Effector memory CD4-positive, alpha-beta T cell (primary cell): ENCODE data around the gene ACOXL.
"Not testable (repeated sequence)": the region's sequence is repeated elsewhere in the genome, so short reads cannot be mapped to it uniquely, and the experiment has no call there.

Experiments
- DNase-seq, 3 donors: peaks; one replicate each; pipeline ENCODE4 v3.0.0-alpha.2; 2020
- H3K27ac ChIP-seq: 2 replicates; pipeline ENCODE4 v1.7.0; 2013; ENCODE audit warnings: mild to moderate bottlenecking, low read length, moderate library complexity; ENCODE audit not compliant: insufficient read depth, poor library complexity, severe bottlenecking
- H3K27me3 ChIP-seq: replicated peaks from 2 replicates; pipeline ENCODE4 v1.7.0; 2013; ENCODE audit warnings: mild to moderate bottlenecking, low read length; ENCODE audit not compliant: insufficient read depth, control insufficient read depth, poor library complexity, severe bottlenecking
- H3K36me3 ChIP-seq: 2 replicates; pipeline ENCODE4 v1.7.0; 2013; ENCODE audit warnings: mild to moderate bottlenecking, low read length, moderate library complexity; ENCODE audit not compliant: control insufficient read depth, insufficient read depth
- H3K4me1 ChIP-seq: 2 replicates; pipeline ENCODE4 v1.7.0; 2013; ENCODE audit warnings: low read length, mild to moderate bottlenecking; ENCODE audit not compliant: control insufficient read depth, insufficient read depth, poor library complexity, severe bottlenecking
- H3K4me3 ChIP-seq: 2 replicates; pipeline ENCODE4 v1.7.0; 2013; ENCODE audit warnings: low read length, low read depth, mild to moderate bottlenecking; ENCODE audit not compliant: insufficient read depth, poor library complexity, severe bottlenecking
- H3K9me3 ChIP-seq: 2 replicates; pipeline ENCODE4 v1.7.0; 2013; ENCODE audit warnings: mild to moderate bottlenecking, low read length, moderate library complexity; ENCODE audit not compliant: control insufficient read depth

Gene ACOXL

GRCh38 chr2:110852541-110853263 lies 120.3 kb downstream of the ACOXL start:
- H3K4me1 ChIP-seq = peaks cover 15% of the 10 kb centered on the region
- H3K4me3 ChIP-seq = no peak overlapping the region
- H3K36me3 ChIP-seq = no peaks in the 10 kb centered on the region
- peak; percentile 35 to 58 (median 36) for DNase-seq
- H3K27me3 ChIP-seq = no peaks in the 10 kb centered on the region
- H3K27ac ChIP-seq = peak overlapping the region; percentile 55
- H3K9me3 ChIP-seq = no peaks in the 10 kb centered on the region

DNA sequence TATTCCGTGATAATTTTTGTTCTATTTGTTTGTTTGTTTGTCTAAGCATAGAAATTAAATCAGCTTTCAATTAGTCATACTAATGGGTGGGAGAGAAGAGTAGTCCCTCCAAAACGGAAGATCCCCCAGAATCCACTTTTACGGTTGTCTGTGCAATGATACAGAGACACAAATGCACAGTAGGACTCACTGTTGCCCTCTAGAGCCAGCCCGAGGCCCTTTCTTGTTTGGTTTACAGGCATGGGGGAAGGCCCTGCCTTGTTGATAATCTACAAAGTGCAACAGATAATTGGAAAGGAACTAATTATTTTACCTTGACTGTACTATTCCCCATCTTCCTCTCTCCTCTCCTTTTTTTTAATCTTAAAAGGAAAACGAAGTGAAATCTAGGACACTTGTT lies 121.1 kb downstream of the ACOXL start:
- Histone ChIP-seq H3K27me3 (no peaks in the 10 kb centered on the region), H3K36me3 (no peaks in the 10 kb centered on the region), H3K4me1 (peaks cover 15% of the 10 kb centered on the region), H3K4me3 (no peak overlapping the region), H3K9me3 (no peaks in the 10 kb centered on the region), H3K27ac (no peak overlapping the region)
- peak in 1 of 3 donors; percentile 39 for DNase-seq

DNA sequence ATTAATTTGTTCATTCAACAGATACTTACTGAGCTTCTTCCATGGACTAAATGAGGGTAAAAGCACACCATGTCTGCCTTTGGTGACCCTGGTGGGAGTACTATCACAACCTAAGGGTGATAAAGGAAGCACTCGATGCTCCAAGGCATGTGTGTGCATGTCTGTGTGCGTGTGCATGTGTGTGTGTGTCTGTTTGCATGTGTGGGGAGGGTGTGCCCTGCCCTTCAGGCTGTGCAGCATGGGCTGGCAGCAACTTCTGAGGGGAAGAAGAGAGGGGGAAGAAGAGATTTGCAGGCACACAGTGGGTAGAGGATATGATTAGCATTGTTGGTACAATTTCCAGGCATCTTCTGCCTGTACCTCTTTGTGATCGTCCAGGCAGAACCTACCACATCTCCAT lies 121.6 kb downstream of the ACOXL start:
- peaks cover 20% of the 10 kb centered on the region for H3K4me1 ChIP-seq

GRCh38 chr2:110854355-110855081 lies 122.1 kb downstream of the ACOXL start:
- no peak for DNase-seq
- Histone ChIP-seq H3K27me3 (no peaks in the 10 kb centered on the region), H3K36me3 (no peaks in the 10 kb centered on the region), H3K27ac (no peak overlapping the region), H3K4me1 (peaks cover 25% of the 10 kb centered on the region), H3K9me3 (no peaks in the 10 kb centered on the region), H3K4me3 (no peak overlapping the region)

More for the DNA sequence above, 121.6 kb downstream of the ACOXL start:
- Histone ChIP-seq H3K36me3 (no peaks in the 10 kb centered on the region), H3K27me3 (no peaks in the 10 kb centered on the region), H3K4me3 (no peak overlapping the region), H3K9me3 (no peaks in the 10 kb centered on the region), H3K27ac (no peak overlapping the region)
- no peak for DNase-seq

- not testable (repeated sequence) for H3K27ac ChIP-seq, H3K4me3 ChIP-seq, H3K36me3 ChIP-seq, H3K27me3 ChIP-seq, H3K9me3 ChIP-seq, DNase-seq
- H3K4me1 ChIP-seq = peaks cover 35% of the 10 kb centered on the region
Measured at GRCh38 chr2:110855841-110856240, 123.5 kb downstream of the ACOXL start.

- H3K36me3 ChIP-seq = no peaks in the 10 kb centered on the region
- H3K9me3 ChIP-seq = no peaks in the 10 kb centered on the region
- H3K4me3 ChIP-seq = no peak overlapping the region
- H3K27me3 ChIP-seq = no peaks in the 10 kb centered on the region
- peak overlapping the region; percentile 52 for H3K27ac ChIP-seq
- peak; percentile 48 to 59 (median 49) for DNase-seq
- peaks cover 20% of the 10 kb centered on the region for H3K4me1 ChIP-seq
Measured at GRCh38 chr2:110858135-110858725, 125.9 kb downstream of the ACOXL start.

DNA sequence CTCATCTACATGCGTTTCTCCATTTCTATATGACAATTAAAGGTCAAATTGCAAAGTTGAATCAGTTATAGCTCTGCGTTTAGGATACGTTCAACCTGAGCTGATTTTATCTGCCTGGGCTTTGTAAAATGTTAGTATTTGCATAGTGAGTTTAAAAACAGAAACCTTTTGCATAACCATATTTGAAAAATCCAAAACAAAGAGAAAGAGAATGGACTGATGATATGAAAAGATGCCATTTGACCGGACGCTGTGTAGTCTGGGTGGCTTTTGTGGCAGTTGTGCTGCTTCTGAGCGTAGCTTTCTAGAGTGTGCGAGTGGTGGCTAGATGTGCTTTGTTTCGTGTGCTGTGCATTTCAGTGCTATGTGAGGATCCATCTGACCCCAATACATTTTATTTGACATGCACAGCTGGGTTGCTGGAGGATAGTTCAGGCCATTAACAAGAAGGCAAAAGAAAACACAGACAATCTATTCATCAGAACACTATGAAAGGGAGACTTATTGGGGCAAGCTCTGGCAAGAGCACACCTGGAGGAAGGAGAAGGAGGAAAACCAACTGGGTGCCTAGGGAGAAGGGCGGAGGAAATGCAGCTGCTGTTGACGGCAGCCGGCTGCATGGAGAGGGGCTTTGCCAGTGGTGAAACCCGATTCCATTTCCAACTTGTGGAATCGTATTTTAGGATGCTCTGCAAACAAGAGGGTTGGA lies 126.8 kb downstream of the ACOXL start:
- DNase-seq = no peak
- H3K4me1 ChIP-seq = peaks cover 20% of the 10 kb centered on the region
- H3K9me3 ChIP-seq = no peaks in the 10 kb centered on the region
- H3K27me3 ChIP-seq = no peaks in the 10 kb centered on the region
- H3K4me3 ChIP-seq = peak overlapping the region; percentile 31
- H3K36me3 ChIP-seq = no peaks in the 10 kb centered on the region
- H3K27ac ChIP-seq = peak overlapping the region; percentile 48

- no peaks in the 10 kb centered on the region for H3K27me3 ChIP-seq
- H3K27ac ChIP-seq = no peak overlapping the region
- no peak overlapping the region for H3K4me3 ChIP-seq
- DNase-seq = no peak
- no peaks in the 10 kb centered on the region for H3K36me3 ChIP-seq
- H3K9me3 ChIP-seq = no peaks in the 10 kb centered on the region
- peaks cover 20% of the 10 kb centered on the region for H3K4me1 ChIP-seq
Measured at GRCh38 chr2:110860630-110861029, 128.3 kb downstream of the ACOXL start.

- Histone ChIP-seq H3K27ac (no peak overlapping the region), H3K27me3 (no peaks in the 10 kb centered on the region), H3K36me3 (no peaks in the 10 kb centered on the region), H3K9me3 (no peaks in the 10 kb centered on the region), H3K4me1 (peaks cover 20% of the 10 kb centered on the region), H3K4me3 (no peak overlapping the region)
- DNase-seq = no peak
Measured at GRCh38 chr2:110861616-110862260, 129.4 kb downstream of the ACOXL start.
